H1 (cell line): ENCODE data around the gene ITPR3. TPM values are rescaled to one million over a fixed set of nuclear protein-coding genes. Genes with fewer than 3 reads are reported as not detected.

ENCODE experiments used
- BRCA1 ChIP-seq: IDR thresholded peaks from 2 replicates; pipeline ENCODE4 v1.6.1; 2012; ENCODE audit warnings: low read depth, low read length, improper control_type of control experiment
- CHD1 ChIP-seq: IDR thresholded peaks from 2 replicates; pipeline ENCODE4 v1.6.1; 2012; ENCODE audit warnings: low read depth, low read length, improper control_type of control experiment
- GTF2F1 ChIP-seq: IDR thresholded peaks from 2 replicates; pipeline ENCODE4 v1.6.1; 2012; ENCODE audit warnings: low read depth, low read length, improper control_type of control experiment, borderline replicate concordance
- JUN ChIP-seq: IDR thresholded peaks from 2 replicates; pipeline ENCODE4 v1.6.1; 2011; ENCODE audit warnings: low read depth, mild to moderate bottlenecking, improper control_type of control experiment, low read length
- KDM1A ChIP-seq: fragments of 200-600, 300-600 bp; sonication (generic); IDR thresholded peaks from 2 replicates; pipeline ENCODE4 v1.7.1; 2016; ENCODE audit warnings: mild to moderate bottlenecking, low read length, borderline replicate concordance
- RFX5 ChIP-seq: IDR thresholded peaks from 2 replicates; pipeline ENCODE4 v1.6.1; 2011; ENCODE audit warnings: low read depth, low read length, improper control_type of control experiment, borderline replicate concordance
- SAP30 ChIP-seq: fragments of 300-600 bp; sonication (generic); IDR thresholded peaks from 2 replicates; pipeline ENCODE4 v1.7.1; 2012; ENCODE audit warnings: low read length, moderate library complexity, mild to moderate bottlenecking, inconsistent platforms; ENCODE audit not compliant: insufficient read depth, insufficient replicate concordance
- SUZ12 ChIP-seq: fragments of 200-600 bp; sonication (generic); IDR thresholded peaks from 2 replicates; pipeline ENCODE4 v1.6.1; 2012; ENCODE audit warnings: mild to moderate bottlenecking, inconsistent platforms, low read length, moderate library complexity, mixed read lengths
- polyA plus RNA-seq, 7 experiments: library from polyadenylated mRNA; depleted of rRNA in 3 of 7; stranded (reverse) in 5 of 7; unstranded in 2 of 7; fragments of >200 nt in 5 of 7; fragments of 200-250 nt in 2 of 7; gene quantifications; 1 replicate in 5 of 7; 2 replicates in 1 of 7; 4 replicates in 1 of 7; pipeline versions ENCODE4 v1.2.1 to v1.2.3, GENCODE V29; 2011 to 2013; ENCODE audit warnings: missing spikeins in 2 of 7, mixed read lengths in 2 of 7
- total RNA-seq: library from RNA; stranded (reverse); fragmentation: NEBNext Ultra II Directional; extraction: Animal tissue kit (Norgen Biotek cat#: 25700); gene quantifications from 2 replicates; pipeline ENCODE4 v1.2.1, GENCODE V29; 2021
- TF ChIP-seq, protein P1 (sequence below): fragments of 300-600 bp; sonication (generic); IDR thresholded peaks from 2 replicates; pipeline ENCODE4 v1.7.1; 2012; ENCODE audit warnings: low read length, moderate library complexity, mild to moderate bottlenecking, inconsistent platforms; ENCODE audit not compliant: insufficient replicate concordance

Gene ITPR3
- total and polyA plus RNA-seq, 2 of the 8 experiments (the other 6 are each of a cell fraction or from before 2014, with no cell fraction given) = 29.1 to 45.7 TPM

DNA sequence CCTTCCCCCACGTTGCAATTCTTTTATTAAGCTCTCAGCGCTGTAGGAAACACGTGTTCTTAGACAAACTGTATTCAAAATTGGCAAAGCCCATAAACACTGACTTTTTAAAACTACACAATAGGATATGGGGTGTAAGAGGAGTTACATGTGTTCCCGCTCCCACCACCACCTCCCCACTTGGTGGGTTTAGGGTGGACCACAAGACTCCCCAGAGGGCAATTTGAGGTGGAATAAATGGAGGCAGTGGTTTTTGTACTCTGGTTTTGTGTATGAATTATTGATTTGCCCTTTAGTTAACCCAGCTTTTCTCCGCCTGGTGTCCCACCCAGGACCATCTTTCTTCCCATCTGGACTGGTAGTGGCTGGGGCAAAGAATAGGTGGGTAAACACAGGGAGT lies 86.6 kb downstream of the ITPR3 start (continued):
- TF ChIP-seq, protein P1, sequence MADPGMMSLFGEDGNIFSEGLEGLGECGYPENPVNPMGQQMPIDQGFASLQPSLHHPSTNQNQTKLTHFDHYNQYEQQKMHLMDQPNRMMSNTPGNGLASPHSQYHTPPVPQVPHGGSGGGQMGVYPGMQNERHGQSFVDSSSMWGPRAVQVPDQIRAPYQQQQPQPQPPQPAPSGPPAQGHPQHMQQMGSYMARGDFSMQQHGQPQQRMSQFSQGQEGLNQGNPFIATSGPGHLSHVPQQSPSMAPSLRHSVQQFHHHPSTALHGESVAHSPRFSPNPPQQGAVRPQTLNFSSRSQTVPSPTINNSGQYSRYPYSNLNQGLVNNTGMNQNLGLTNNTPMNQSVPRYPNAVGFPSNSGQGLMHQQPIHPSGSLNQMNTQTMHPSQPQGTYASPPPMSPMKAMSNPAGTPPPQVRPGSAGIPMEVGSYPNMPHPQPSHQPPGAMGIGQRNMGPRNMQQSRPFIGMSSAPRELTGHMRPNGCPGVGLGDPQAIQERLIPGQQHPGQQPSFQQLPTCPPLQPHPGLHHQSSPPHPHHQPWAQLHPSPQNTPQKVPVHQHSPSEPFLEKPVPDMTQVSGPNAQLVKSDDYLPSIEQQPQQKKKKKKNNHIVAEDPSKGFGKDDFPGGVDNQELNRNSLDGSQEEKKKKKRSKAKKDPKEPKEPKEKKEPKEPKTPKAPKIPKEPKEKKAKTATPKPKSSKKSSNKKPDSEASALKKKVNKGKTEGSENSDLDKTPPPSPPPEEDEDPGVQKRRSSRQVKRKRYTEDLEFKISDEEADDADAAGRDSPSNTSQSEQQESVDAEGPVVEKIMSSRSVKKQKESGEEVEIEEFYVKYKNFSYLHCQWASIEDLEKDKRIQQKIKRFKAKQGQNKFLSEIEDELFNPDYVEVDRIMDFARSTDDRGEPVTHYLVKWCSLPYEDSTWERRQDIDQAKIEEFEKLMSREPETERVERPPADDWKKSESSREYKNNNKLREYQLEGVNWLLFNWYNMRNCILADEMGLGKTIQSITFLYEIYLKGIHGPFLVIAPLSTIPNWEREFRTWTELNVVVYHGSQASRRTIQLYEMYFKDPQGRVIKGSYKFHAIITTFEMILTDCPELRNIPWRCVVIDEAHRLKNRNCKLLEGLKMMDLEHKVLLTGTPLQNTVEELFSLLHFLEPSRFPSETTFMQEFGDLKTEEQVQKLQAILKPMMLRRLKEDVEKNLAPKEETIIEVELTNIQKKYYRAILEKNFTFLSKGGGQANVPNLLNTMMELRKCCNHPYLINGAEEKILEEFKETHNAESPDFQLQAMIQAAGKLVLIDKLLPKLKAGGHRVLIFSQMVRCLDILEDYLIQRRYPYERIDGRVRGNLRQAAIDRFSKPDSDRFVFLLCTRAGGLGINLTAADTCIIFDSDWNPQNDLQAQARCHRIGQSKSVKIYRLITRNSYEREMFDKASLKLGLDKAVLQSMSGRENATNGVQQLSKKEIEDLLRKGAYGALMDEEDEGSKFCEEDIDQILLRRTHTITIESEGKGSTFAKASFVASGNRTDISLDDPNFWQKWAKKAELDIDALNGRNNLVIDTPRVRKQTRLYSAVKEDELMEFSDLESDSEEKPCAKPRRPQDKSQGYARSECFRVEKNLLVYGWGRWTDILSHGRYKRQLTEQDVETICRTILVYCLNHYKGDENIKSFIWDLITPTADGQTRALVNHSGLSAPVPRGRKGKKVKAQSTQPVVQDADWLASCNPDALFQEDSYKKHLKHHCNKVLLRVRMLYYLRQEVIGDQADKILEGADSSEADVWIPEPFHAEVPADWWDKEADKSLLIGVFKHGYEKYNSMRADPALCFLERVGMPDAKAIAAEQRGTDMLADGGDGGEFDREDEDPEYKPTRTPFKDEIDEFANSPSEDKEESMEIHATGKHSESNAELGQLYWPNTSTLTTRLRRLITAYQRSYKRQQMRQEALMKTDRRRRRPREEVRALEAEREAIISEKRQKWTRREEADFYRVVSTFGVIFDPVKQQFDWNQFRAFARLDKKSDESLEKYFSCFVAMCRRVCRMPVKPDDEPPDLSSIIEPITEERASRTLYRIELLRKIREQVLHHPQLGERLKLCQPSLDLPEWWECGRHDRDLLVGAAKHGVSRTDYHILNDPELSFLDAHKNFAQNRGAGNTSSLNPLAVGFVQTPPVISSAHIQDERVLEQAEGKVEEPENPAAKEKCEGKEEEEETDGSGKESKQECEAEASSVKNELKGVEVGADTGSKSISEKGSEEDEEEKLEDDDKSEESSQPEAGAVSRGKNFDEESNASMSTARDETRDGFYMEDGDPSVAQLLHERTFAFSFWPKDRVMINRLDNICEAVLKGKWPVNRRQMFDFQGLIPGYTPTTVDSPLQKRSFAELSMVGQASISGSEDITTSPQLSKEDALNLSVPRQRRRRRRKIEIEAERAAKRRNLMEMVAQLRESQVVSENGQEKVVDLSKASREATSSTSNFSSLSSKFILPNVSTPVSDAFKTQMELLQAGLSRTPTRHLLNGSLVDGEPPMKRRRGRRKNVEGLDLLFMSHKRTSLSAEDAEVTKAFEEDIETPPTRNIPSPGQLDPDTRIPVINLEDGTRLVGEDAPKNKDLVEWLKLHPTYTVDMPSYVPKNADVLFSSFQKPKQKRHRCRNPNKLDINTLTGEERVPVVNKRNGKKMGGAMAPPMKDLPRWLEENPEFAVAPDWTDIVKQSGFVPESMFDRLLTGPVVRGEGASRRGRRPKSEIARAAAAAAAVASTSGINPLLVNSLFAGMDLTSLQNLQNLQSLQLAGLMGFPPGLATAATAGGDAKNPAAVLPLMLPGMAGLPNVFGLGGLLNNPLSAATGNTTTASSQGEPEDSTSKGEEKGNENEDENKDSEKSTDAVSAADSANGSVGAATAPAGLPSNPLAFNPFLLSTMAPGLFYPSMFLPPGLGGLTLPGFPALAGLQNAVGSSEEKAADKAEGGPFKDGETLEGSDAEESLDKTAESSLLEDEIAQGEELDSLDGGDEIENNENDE = no peak
- no peak for TF ChIP-seq KDM1A
- no peak for TF ChIP-seq JUN
- TF ChIP-seq BRCA1 = no peak
- TF ChIP-seq SAP30 = no peak
- no peak for TF ChIP-seq CHD1
- no peak for TF ChIP-seq GTF2F1
- TF ChIP-seq SUZ12 = no peak
- no peak for TF ChIP-seq RFX5
